Measurements from ENCODE around the gene GTSE1.
A peak's percentile ranks its signal among the peaks of the same experiment; 100 is the strongest.

Gene GTSE1

DNA sequence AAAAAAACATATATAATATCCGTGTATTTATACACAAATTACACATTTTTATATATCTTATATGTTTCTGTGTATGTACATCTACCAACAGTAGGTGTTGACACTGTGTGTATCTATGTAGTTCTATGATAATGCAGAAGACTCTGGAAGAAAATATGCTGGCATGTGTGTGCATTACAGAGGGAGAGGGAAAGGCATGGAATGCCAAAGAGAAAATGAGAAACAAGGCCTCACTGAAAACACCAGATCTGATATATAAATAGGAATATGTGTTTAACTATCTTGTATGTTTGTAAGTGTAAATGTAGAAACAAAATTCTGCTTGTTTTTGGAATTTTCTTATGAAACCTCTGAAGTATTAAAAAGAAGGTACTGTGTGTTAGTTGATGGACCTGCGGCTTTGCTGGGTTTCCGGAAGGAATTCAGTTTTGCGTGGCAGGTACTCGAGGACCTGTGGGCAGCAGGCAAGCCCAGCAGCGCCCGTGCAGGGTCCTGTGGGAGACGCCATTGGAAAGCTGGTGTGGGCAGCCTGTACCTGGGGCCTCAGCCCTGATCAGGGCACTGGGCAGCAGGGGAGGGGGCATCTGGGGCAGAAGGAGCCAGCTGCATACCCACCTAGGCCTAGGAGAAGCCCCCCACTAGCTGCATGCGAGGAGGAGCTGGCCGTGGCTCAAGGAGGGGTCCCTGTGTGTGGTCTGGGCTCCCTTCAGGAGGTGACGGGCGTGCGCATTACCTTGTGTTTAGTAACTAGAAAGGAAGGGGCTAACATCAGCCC, 31.2 kb downstream of the GTSE1 start:
- DNase-seq (ENCODE audit: low read depth in 2 of 2): no peak

DNA sequence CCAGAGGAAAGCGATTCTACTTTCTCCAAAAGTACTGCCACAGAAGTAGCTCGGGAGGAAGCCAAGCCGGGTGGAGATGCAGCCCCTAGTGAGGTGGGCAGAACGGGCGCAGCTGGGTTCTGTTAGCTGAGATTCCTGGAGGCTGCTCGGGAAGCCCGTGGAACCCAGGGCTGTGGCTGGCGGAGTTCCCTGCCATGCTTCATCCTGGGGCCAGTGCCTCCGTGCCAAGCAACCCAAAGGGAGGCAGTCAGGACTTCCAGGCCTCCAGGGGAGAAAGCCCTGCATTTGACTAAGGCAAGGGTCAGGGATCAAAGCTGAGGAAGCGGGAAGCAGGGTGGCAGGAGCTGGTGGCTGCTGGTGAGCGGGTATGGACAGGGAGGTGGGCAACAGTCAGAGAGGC, 32.1 kb downstream of the GTSE1 start:
- DNase-seq (ENCODE audit: low read depth in 2 of 2): no peak

DNA sequence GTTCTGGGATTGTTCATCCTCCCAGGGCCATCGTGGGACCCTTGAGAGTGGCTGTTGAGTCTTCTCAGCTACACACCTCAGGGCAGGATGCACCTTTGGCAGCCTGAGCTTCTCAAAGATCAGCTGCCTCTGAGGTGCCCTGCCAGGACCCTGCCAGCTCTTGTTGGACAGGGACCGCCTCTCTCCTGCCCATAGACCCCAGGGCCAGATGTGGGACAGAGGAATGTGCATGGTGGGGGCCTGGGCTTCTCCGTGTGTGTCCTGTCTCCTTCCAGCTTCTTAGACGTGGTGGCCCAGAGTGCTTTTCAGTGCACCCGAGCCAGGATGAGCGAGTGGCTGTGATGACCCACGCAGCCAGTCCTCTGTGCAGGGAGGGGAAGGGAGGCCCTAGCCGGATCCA, 32.9 kb downstream of the GTSE1 start:
- no peak for DNase-seq (ENCODE audit: low read depth in 2 of 2)

DNA sequence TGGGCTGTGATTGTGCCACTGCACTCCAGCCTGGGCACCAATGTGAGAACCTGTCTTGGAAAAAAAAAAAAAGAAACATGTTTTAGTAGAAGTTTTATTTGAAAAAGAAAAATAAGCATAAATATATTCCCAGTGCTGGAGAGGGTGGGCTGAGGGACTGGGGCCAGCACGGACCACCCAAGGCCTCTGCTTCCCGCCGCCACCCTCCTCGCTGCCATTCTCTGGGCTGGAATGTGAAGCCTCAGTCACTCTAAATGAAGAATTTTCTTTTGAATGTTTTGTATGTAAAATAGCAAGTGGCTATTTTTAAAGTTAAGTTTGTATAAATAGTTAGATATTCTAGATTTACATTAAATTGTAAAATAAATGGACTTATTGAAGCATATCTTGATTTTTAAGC, 33.8 kb downstream of the GTSE1 start:
- DNase-seq (ENCODE audit: low read depth in 2 of 2): no peak

DNA sequence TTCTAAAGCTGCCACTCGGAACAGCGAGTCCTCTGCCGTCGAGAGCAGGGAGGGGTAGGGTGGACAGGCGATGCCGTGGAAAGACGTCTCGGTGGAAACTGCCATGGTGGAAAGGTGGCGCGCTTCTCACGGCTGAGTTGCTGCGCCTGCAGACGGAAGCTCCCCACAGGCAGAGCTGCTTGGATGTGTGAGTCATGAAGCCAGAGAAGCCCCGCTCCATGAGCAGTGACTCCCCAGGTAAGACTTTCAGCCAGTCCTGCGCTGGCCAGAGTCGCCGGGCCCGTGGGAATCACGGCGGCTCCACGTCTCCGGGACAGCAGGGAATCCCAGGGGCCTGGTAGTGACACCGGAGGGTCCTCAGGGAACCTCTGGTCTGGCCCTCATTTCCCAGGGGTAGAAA, 34.8 kb downstream of the GTSE1 start:
- no peak for DNase-seq (ENCODE audit: low read depth in 2 of 2)

DNA sequence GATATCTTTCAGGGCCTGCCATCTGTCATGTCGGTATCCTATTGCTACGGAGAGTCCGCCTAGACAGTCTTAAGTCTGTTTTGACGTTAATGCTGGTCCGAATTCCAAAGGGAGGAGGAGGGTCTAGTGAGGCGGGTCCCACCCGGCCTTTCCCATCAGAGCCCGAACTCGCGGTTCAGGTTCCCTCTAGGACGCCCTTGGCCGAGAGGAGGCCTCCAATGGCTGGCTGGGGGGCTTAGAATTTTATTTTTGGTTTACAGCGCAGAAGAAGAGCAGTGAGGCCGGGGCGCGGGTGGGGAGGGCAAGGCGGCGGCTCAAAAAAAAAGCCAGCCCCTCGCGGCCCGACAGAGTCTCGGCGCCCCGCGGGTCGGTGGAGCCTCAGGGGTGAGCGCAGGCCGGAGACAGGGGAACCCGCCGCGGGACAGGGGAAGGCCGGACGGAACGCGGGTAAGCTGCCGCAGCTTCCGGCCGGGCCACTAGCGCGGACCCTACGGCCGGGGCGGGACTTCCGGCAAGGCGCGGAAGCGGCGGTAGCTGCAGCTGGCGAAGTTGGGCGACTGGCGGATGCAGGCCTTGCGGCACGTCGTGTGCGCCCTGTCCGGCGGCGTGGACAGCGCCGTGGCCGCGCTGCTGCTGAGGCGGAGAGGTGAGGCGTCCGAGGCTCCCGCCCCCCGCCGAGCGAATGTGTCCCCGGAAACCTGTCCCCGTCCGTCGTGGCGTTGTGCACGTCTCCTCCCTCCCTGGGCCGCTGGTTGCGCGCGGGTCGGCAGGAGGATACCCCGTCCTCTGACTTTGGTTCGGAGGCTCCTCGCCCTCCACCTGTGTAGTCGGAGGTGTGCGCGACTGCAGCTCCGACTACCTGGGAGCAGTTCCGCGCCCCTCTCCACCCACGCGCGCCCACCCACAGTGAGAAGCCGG, 38.8 kb downstream of the GTSE1 start, which contains the start of gene TRMU:
TSS of gene TRMU (plus strand) at position 514 of the 918 bp plus-strand sequence. CDS start at position 565, 51 bp downstream.
- DNase-seq (ENCODE audit: low read depth in 2 of 2): peak; percentile 69 to 77

DNA sequence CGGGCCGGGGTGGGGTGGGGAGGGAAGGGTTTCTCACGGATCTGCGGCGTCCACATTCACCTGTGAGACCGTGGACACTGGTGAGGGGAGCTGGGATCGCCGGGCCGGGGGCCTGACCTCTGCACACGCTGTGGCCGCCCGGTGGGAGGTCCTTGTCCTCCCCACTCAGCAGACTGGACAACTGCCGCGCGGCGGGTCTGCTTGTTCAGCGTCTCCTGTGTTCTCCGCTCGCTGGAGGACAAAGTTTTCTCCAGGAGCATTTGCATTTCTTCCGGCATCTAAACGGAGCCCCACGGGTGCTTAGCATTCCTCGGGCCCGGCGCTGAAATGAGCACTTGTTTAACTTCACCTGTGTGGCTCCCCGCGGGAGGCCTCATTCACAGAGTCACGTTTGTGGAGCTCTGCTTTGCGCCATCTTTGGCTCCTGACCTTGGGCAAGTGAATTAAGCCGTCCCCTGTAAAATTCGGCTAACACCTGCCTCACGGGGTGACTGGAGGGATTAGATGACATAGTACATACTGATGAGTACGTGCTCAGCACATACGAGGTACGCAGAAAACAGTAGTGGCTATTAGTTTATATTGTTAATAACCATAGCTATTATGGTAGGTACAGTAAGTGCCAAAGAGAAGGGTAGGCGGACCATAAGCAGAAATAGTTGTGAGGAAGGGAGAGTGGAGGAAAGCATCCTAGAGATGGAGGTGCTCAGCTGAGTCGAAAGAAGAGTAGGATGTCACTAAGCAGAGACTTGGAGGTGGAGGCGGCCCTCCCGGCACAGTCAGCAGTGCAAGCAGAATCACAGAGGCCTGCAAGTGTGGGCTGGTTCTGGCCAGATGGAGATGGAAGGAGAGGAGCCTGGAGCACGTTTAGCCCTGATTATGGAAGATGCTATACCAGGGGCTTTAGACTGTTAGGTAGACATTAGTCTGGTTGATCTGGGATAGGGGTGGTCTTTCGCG, 39.7 kb downstream of the GTSE1 start:
- no peak for DNase-seq (ENCODE audit: low read depth in 2 of 2)

DNA sequence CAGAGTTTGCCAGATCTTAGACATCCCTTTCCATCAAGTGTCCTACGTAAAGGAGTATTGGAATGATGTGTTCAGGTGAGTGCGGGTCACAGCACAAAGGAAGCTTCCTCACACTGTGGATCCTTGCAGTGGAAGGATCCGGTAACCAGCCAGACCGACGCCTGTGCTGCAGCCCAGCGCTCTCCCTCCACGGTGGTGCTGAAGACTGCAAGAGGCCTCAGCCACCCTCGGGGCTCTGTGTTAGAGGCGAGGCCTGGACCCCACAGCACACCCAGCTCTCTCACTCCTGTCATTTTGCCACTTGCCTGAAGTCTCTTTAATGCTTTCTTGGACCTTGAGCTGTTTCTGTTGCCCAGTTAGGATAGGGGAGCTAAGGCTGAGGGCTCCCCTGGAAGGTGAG, 41.2 kb downstream of the GTSE1 start:
- no peak for DNase-seq (ENCODE audit: low read depth in 2 of 2)

DNA sequence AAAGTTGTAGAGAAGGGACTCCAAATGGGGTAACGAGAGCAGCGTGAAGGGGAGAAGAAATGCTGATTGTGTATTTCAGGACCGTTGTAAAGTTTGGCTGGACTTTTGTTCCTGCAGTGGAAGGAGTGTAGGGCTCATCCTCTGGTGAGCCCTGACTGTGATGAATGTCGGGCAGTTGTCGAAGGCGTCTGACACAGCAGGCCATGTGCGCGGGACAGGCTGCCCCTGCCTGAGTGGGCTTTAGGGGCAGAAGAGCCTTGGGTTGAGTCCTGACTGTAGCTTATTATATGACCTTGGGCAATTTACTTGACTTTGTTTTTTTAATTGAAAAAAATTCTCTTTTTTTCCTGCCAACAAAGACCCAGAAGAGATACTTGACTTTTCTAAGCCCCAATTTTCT, 42.0 kb downstream of the GTSE1 start:
- no peak for DNase-seq (ENCODE audit: low read depth in 2 of 2)

DNA sequence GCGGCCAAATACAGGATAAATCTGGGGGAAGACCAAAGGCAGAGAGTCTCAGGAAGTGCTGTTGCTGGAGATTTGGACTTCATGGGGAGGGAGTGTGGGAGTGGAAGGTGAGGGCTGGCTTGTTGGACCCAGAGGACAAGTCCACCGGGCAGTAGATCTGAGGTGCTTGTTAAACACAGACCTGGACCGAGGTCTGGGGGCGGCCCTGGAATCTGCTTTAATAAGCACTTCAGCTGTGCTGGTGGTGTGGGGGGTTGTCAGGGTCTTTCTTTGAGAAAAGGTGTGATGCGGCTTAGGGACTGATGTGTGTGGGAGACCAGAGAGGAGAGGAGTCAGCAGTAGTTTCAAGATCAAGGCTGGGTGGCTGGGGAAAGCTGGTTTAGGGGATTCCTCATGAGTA, 43.3 kb downstream of the GTSE1 start:
- DNase-seq (ENCODE audit: low read depth in 2 of 2): no peak

DNA sequence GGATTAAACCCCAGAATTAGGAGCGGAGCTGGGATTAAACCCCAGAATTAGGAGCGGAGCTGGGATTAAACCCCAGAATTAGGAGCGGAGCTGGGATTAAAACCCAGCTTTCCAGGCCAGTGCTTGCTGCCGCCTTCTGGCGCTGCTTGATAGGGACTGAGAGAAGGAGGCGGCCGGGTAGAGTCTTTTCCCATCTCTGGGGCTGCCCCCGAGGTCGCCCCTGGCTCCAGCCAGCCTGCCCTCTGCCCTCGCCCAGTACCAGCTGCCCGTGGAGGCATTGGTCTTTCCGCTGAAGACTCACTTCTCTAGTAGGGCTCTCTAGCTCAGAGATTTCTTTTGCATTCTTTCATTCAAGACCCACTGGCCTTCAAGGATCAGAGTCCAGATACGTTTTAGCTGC, 44.0 kb downstream of the GTSE1 start:
- no peak for DNase-seq (ENCODE audit: low read depth in 2 of 2)

DNA sequence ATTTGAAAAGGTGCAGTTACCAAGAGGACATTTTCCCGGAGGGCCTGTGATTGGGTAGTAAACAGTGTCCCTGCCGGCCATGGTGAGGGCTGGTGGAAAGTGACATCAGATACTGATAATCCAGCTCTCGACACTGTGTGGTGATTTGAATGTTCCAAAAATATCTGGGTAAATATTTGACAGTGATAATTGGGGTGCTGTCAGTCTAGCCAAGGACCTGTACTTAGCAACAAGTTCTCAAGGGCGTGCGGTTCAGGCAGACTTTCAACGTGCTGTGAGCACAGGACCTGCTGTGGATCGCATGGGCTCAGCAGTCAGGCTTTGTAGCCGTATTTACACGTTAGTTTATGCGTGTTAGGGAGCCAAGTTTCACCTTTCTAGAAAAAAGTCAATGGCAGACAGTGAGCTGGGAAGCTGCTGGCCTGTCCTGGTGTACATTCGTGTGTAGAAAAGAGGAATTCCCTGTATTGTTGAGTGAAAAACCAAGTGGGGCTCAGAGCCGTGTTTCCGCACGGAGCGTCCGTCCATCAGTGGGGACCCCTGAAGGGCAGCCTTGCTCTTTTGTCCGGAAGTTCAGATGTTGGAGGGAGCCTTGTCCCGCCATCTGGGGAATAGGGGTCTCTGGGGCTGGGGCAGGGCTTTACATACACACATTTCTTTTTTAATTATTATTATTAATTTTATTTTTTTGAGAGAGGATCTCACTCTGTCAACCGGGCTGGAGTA, 50.2 kb downstream of the GTSE1 start:
- DNase-seq (ENCODE audit: low read depth in 2 of 2): no peak

DNA sequence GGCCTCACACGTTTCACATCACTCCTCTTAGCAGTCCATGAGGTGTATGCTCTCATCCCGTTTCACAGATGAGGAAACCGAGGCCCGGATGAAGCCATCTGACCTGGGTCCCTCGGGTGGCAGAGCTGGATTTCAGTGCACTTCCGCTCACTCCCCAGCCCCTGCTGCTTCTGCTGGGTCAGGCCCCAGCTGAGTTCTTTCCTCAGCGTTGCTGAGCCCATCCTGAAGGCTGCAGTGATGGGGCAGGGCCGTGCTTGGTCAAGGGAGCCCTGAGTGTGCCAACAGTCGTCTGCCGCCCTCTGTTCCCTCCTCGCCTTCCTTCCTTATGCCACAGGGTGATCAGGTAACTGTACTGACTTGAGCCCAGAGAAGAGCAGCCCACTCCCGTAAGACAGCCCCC, 51.0 kb downstream of the GTSE1 start:
- DNase-seq (ENCODE audit: low read depth in 2 of 2): no peak

DNA sequence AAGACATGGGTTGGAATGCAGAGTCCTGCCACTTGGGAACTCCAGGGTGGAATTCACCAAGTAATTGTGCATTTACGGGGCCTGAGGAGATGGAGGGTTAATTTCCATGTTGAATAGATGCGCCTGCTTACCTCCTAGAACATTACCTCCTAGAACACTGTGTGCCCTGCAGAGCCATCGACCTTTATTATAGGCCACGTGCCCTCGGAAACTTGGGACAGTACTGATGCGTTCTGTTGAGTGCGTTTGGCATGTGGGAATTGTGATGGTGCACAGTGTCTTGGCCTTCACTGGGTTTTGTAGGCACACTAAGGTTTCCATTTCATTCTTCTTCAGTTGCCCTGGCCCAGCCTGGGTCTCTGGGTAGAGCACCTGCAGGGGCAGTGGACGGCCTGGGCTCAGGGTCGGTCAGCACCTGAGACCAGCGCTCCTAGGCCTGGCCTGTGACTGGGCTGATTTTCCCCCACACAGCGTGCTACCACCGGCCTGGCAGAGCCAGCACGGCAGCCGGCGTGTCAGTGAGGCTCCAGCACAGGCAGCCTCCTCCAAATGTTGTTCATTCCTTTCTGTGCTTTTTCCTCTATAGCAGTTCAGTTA, 51.5 kb downstream of the GTSE1 start:
- no peak for DNase-seq (ENCODE audit: low read depth in 2 of 2)

DNA sequence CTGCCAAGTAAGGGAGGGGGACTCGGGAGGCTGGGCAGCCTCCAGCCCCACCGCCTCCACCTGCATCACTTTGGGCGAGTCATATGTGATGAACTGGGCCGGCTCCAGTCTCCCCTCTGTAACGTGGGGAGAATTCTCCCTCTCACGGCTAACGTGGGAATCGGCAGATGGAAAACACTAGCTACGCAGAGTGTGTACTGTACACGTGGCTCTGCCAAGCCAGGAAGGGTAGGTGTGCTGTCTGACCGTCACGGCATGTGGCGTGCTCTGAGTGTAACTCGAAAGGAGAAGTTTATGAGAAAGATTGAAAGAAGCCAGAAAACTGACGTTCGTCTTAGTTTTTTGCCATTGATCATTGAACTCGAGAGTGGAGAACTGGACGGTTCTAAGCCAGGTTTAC, 52.6 kb downstream of the GTSE1 start:
- no peak for DNase-seq (ENCODE audit: low read depth in 2 of 2)

DNA sequence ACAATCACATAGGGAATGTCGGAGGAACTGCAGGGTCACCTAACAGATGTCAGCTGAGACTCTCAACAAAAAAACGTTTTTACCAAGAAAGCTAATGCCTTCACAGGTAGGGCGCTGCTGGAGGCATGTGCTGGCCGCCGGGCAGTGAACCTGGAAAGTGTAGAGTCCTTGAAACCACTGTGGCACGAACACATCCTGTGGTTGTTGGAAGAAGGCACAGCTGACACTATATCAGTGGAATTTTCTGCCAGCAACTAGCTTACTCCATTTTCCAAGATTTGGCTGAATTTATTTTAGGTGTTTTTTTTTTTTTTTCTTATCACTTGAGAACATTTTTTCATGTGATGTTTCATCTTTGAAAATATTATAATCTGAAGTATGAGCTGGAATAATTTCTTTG, 53.0 kb downstream of the GTSE1 start:
- DNase-seq (ENCODE audit: low read depth in 2 of 2): no peak

DNA sequence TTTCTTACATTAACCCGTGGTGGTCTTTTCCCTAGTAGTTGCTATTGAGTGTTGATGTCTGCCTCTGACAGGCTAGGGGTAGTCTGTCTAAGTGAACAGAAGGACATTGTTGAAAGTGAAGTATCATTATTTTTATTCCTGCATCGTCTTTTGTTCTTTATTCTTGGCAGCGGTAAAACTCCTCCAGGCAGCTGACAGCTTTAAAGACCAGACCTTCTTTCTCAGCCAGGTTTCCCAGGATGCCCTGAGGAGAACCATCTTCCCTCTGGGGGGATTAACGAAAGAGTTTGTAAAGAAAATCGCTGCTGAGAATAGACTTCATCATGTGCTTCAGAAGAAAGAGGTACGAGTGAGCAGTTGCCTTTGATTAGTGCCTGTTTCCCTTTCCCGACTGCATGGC, 53.5 kb downstream of the GTSE1 start:
- no peak for DNase-seq (ENCODE audit: low read depth in 2 of 2)

DNA sequence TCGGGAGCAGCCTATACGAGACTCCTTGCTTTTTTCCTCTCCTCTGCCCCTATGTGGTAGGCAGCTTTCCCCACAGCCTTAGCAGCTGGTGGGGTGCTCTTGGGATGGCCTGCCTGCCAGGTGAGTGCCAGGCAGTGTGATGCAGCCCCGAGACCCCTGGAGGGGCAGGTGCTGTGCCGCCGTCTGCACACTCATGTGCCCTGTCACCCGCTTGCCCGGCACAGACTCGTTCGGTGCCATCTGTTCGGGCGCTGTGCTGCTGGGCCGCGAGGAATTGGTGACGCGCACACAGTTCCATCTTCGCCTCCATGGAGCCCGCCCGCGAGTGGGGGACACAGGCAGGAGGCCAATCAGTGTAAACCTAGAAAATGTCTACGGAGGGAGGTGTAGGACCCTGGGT, 54.0 kb downstream of the GTSE1 start:
- no peak for DNase-seq (ENCODE audit: low read depth in 2 of 2)

DNA sequence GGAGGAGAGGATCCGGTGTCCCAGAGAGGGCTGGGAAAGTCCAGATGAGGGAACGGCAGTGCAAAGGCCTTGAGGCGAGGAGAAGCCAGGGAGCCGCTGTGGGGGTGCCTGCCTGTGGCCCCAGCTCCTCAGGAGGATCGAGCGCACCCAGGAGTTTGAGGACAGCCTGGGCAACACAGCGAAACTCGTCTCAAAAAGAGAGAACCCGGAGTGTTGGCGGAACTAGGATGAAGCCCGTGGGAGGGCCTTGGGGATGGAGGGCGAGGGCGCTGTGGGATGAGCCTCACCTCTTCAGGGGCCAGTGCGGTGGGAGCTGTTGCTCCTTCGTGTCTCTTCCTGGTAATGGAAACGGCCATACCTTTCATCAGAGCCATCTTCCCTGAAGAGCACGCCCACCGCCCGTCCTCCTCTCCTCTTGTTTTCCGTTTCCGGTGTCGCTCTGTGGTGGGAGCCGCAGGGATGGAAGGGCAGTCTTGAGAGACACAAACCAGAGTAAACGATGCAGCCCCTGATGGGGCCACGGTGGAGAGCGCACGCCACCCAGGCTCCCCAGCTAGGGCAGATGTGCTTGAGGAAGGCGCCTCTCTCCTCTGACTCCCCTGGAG, 54.6 kb downstream of the GTSE1 start:
- DNase-seq (ENCODE audit: low read depth in 2 of 2): no peak

DNA sequence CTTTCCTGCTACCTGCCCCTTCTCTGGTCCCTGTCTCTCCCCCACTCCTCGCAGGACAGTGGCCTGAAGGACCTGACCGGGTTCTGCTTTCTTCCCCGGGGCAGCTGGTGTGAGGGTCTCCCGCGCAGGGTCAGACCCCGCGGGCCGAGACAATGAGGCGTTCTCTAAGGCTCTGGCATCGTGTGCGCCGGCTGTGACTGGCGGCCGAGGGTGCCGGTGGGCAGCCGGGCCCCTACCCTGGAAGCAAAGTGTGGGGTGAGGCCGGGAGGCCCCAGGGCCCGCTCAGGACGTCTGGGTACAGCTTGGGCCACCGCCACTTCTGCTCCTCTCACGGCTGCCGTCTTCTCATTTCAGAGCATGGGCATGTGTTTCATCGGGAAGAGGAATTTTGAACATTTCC, 55.1 kb downstream of the GTSE1 start:
- DNase-seq (ENCODE audit: low read depth in 2 of 2): no peak

Data from stimulated activated CD8-positive, alpha-beta memory T cell treated with anti-CD3 and anti-CD28 coated beads, Interleukin-15, amount 100 ng/mL, for 48 hours (primary cell).